ENCODE data around the gene IGFN1. TPM values are rescaled to one million over a fixed set of nuclear protein-coding genes. Genes with fewer than 3 reads are reported as not detected.

The IGFN1 gene
- total RNA-seq, 2 experiments from 2014 or later = not detected

DNA sequence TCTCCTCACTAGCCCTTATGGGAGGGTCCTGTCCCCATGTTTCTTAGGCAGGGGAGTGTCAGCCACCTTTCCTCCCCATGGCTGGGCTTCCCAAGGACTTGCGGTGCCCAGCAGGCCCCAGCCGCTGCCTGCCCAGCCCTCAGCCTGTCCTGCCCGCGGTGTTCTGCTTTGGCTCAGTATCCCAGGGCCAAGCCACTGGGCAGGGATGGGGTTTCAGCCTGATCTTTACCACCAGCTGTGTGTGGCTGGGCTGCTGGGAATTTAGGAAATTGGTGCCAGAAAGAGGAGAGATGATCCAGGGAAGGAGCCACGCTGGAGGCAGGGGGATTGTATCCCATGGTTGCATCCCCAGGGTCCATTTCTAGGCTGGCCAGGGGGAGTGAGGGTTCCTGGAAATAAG lies 6.9 kb upstream of the IGFN1 start:
- ATAC-seq (ENCODE audit: low read depth) = no peak
- H3K4me1 Mint-ChIP-seq = no peaks in the 10 kb centered on the region
- H3K27me3 Mint-ChIP-seq = peaks cover 33% of the 10 kb centered on the region
- no peaks in the 10 kb centered on the region for H3K36me3 Mint-ChIP-seq
- POLR2A ChIA-PET = no interaction called here
- no peak overlapping the region for H3K4me3 Mint-ChIP-seq
- DNase-seq = no peak
- H3K27ac Mint-ChIP-seq = no peak overlapping the region
- H3K9me3 Mint-ChIP-seq = no peaks in the 10 kb centered on the region

- Mint-ChIP-seq H3K9me3 (no peaks in the 10 kb centered on the region), H3K4me1 (no peaks in the 10 kb centered on the region), H3K36me3 (no peaks in the 10 kb centered on the region), H3K27me3 (peaks cover 27% of the 10 kb centered on the region), H3K4me3 (no peak overlapping the region), H3K27ac (no peak overlapping the region)
- POLR2A ChIA-PET = no interaction called here
- no peak for ATAC-seq (ENCODE audit: low read depth)
- no peak for DNase-seq
These were observed 6.1 kb upstream of the IGFN1 start for GRCh38 chr1:201184307-201185122.

- ATAC-seq (ENCODE audit: low read depth) (no peak), DNase-seq (no peak)
- no peak overlapping the region for H3K4me3 Mint-ChIP-seq
- no peak overlapping the region for H3K27ac Mint-ChIP-seq
- H3K9me3 Mint-ChIP-seq = no peaks in the 10 kb centered on the region
- POLR2A ChIA-PET = no interaction called here
- no peaks in the 10 kb centered on the region for H3K36me3 Mint-ChIP-seq
- no peaks in the 10 kb centered on the region for H3K4me1 Mint-ChIP-seq
- peaks cover 25% of the 10 kb centered on the region for H3K27me3 Mint-ChIP-seq
These were observed 5.5 kb upstream of the IGFN1 start for GRCh38 chr1:201185123-201185453.

GRCh38 chr1:201185527-201186128 lies 5.0 kb upstream of the IGFN1 start:
- H3K9me3 Mint-ChIP-seq = no peaks in the 10 kb centered on the region
- H3K4me3 Mint-ChIP-seq = no peak overlapping the region
- no peaks in the 10 kb centered on the region for H3K4me1 Mint-ChIP-seq
- ATAC-seq (ENCODE audit: low read depth) (no peak), DNase-seq (no peak)
- no peaks in the 10 kb centered on the region for H3K36me3 Mint-ChIP-seq
- H3K27ac Mint-ChIP-seq = no peak overlapping the region
- POLR2A ChIA-PET = no interaction called here
- peaks cover 25% of the 10 kb centered on the region for H3K27me3 Mint-ChIP-seq

DNA sequence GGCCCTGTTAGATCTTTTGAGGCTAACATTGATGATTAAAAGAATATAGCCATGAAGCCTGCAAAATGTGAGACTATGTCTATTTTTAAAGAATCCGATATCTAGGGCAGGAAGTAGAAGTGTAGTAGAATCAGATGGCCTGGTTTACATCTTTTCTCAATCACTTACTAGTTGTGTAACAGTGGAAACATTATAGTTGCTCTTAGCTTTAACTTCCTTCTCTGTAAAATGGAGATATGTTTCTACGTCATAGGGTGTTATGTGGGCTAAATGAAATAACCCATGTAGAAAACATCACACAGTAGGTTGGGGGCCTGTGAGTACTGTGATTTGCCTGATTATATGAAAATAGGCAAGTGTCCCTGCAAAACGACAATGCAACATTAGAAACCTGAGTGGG lies 4.4 kb upstream of the IGFN1 start:
- Mint-ChIP-seq H3K27ac (no peak overlapping the region), H3K9me3 (no peaks in the 10 kb centered on the region), H3K4me1 (no peaks in the 10 kb centered on the region), H3K36me3 (no peaks in the 10 kb centered on the region), H3K4me3 (no peak overlapping the region), H3K27me3 (peaks cover 24% of the 10 kb centered on the region)
- DNase-seq (no peak), ATAC-seq (ENCODE audit: low read depth) (no peak)
- POLR2A ChIA-PET = no interaction called here

GRCh38 chr1:201189085-201189484 lies 1.5 kb upstream of the IGFN1 start:
- Mint-ChIP-seq H3K27me3 (peaks cover 9% of the 10 kb centered on the region), H3K36me3 (no peaks in the 10 kb centered on the region), H3K27ac (no peak overlapping the region), H3K4me1 (peaks cover 2% of the 10 kb centered on the region), H3K9me3 (no peaks in the 10 kb centered on the region), H3K4me3 (no peak overlapping the region)
- DNase-seq = no peak
- no peak for ATAC-seq (ENCODE audit: low read depth)
- POLR2A ChIA-PET = no interaction called here

GRCh38 chr1:201190005-201190404 lies 619 bp upstream of the IGFN1 start:
- DNase-seq (no peak), ATAC-seq (ENCODE audit: low read depth) (no peak)
- Mint-ChIP-seq H3K4me3 (no peak overlapping the region), H3K27ac (no peak overlapping the region), H3K9me3 (no peaks in the 10 kb centered on the region), H3K4me1 (peaks cover 2% of the 10 kb centered on the region), H3K27me3 (peaks cover 7% of the 10 kb centered on the region), H3K36me3 (no peaks in the 10 kb centered on the region)
- POLR2A ChIA-PET = no interaction called here

DNA sequence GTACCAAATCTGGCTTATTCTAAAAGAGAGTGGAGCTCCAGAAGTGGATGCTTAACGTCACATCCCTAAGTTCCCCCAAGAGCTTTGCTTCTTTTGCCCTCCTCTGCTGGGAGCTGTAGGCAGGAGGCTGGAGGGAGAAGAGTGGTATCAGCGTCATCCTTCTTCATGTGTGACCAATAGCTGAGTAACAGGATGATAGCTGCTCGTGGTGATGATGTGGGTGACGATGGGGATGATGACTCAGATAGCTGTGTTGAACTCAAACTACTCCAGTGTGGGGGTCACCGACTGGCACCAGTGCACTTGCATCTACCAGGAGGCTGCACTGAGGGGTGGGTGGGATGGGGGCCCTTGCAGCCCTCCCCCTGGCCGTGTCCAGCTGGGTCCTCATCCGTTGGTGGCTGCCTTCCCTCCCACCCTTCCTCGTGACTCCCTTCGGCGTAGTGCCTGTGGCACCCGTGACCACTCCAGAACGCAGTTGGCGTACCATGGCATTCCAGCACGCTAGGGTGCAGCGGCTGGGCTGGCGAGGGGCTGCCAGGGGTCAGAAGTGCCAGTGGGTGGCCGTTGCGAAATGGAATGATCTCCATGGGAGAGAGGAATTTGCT lies 1.1 kb downstream of the IGFN1 start:
- H3K27ac Mint-ChIP-seq = no peak overlapping the region
- POLR2A ChIA-PET = no interaction called here
- ATAC-seq (ENCODE audit: low read depth) = peak; percentile 26

DNA sequence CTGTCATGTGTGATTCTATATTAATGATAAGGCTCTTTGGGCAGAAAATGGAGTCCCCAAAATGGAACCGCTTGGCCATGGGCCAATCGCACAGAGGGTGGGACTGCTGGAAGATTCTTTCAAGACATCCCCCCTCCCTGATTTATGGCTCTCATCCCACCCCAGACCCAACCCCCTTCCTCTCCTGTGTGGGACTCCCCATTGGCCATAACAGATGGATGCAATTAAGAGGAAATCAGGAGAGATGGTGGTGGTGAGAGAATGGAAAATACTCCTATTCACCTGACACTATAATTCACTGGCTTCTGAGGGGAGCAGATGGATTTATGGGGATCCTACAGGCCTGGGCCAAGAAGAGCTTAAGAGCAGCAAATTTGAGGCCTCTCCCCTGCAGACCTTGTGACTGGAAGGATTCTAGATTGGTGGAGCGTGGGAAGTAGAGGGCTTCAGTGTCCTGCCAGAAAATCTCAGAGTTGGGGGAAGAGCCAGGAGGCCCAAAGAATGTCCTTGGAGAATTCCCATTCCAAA lies 1.7 kb downstream of the IGFN1 start:
- POLR2A ChIA-PET = no interaction called here
- H3K36me3 Mint-ChIP-seq = no peaks in the 10 kb centered on the region
- DNase-seq (no peak), ATAC-seq (ENCODE audit: low read depth) (no peak)
- H3K4me1 Mint-ChIP-seq = peaks cover 2% of the 10 kb centered on the region
- H3K4me3 Mint-ChIP-seq = no peak overlapping the region
- peaks cover 10% of the 10 kb centered on the region for H3K27me3 Mint-ChIP-seq
- H3K9me3 Mint-ChIP-seq = no peaks in the 10 kb centered on the region
- H3K27ac Mint-ChIP-seq = no peak overlapping the region

More for the DNA sequence above, 1.1 kb downstream of the IGFN1 start:
- peaks cover 10% of the 10 kb centered on the region for H3K27me3 Mint-ChIP-seq
- peaks cover 2% of the 10 kb centered on the region for H3K4me1 Mint-ChIP-seq
- H3K36me3 Mint-ChIP-seq = no peaks in the 10 kb centered on the region
- no peak for DNase-seq
- no peaks in the 10 kb centered on the region for H3K9me3 Mint-ChIP-seq
- H3K4me3 Mint-ChIP-seq = no peak overlapping the region

- Mint-ChIP-seq H3K9me3 (no peaks in the 10 kb centered on the region), H3K27me3 (peaks cover 6% of the 10 kb centered on the region), H3K27ac (no peak overlapping the region), H3K36me3 (no peaks in the 10 kb centered on the region), H3K4me3 (no peak overlapping the region), H3K4me1 (peaks cover 2% of the 10 kb centered on the region)
- POLR2A ChIA-PET = no interaction called here
- no peak for DNase-seq
- no peak for ATAC-seq (ENCODE audit: low read depth)
These were observed 3.4 kb downstream of the IGFN1 start for GRCh38 chr1:201194046-201194445.

DNA sequence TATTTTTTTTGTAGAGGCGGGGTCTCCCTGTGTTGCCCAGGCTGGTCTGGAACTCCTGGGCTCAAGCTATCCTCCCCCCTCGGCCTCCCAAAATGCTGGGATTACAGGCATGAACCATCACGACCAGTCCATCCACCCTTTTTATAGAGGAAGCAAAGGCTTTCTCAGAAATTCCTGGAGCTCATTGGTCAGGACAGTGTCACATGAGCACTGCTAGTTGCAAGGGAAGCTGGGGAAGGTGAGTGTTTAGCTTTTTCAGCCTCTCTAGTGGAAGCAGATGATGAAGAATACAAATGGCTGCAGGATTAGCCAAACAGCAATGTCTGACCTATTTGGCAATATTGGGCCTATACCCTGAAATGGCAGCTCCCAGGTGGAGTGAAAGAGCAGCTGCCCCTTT lies 8.0 kb downstream of the IGFN1 start:
- no peak for DNase-seq
- Mint-ChIP-seq H3K27me3 (peaks cover 3% of the 10 kb centered on the region), H3K4me1 (no peaks in the 10 kb centered on the region), H3K27ac (no peak overlapping the region), H3K36me3 (no peaks in the 10 kb centered on the region), H3K4me3 (no peak overlapping the region), H3K9me3 (no peaks in the 10 kb centered on the region)
- no peak for ATAC-seq (ENCODE audit: low read depth)
- POLR2A ChIA-PET = no interaction called here

DNA sequence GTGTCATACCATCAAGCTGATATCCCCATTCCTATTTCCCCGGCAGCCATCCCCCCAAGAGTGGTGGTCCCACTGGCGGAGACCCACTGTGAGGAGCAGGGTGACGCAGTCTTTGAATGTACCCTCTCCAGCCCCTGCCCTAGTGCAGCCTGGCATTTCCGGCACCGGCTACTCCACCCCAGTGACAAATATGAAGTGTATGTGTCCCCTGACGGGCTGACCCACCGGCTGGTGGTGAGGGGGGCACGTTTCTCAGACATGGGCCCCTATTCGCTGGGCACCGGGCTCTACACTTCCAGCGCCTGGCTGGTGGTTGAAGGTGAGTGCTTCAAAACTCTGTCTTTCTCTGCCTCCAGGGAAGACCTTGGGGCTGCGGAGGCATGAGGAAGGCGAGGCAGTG lies 14.4 kb downstream of the IGFN1 start:
- Mint-ChIP-seq H3K36me3 (no peaks in the 10 kb centered on the region), H3K9me3 (no peaks in the 10 kb centered on the region), H3K4me1 (no peaks in the 10 kb centered on the region), H3K27me3 (peaks cover 8% of the 10 kb centered on the region), H3K27ac (no peak overlapping the region), H3K4me3 (no peak overlapping the region)
- ATAC-seq (ENCODE audit: low read depth) (no peak), DNase-seq (no peak)
- POLR2A ChIA-PET = no interaction called here

DNA sequence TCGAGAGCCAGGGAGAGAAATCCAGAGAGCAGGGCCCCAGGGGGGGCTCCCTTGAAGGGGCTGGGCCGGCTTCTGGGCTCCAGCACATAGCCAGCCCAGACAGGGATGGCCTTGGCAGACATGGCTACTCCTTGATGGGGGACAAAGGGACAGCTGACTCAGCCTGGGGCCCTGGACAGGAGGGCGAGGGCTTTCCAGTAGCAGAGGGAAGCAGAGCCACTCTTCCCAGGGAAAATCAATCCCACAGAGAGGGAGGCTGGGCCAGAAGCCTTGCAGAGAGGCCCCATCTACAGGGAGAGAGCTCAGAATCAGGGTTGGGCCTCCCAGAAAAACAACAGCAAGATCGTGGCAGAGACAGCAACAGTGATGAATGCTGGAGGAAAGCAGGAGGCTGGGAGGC lies 15.6 kb downstream of the IGFN1 start:
- ATAC-seq (ENCODE audit: low read depth) (no peak), DNase-seq (no peak)
- Mint-ChIP-seq H3K27ac (no peak overlapping the region), H3K27me3 (peaks cover 14% of the 10 kb centered on the region), H3K4me3 (no peak overlapping the region), H3K9me3 (no peaks in the 10 kb centered on the region), H3K4me1 (no peaks in the 10 kb centered on the region), H3K36me3 (no peaks in the 10 kb centered on the region)
- POLR2A ChIA-PET = no interaction called here

GRCh38 chr1:201207046-201207445 lies 16.4 kb downstream of the IGFN1 start:
- Mint-ChIP-seq H3K4me3 (no peak overlapping the region), H3K27me3 (peaks cover 16% of the 10 kb centered on the region), H3K27ac (no peak overlapping the region), H3K36me3 (no peaks in the 10 kb centered on the region), H3K4me1 (no peaks in the 10 kb centered on the region), H3K9me3 (no peaks in the 10 kb centered on the region)
- ATAC-seq (ENCODE audit: low read depth) (no peak), DNase-seq (no peak)
- POLR2A ChIA-PET = no interaction called here
